HG03064 (cell line): ENCODE results near the gene SERPINA4.
"Not testable (repeated sequence)": the region's sequence is repeated elsewhere in the genome, so short reads cannot be mapped to it uniquely, and the experiment has no call there.

Source experiments
- ATAC-seq: cut with Tn5 transposase; IDR thresholded peaks from one replicate; pipeline ENCODE4 v1.9.1; 2021; ENCODE audit warnings: low read depth; ENCODE audit not compliant: unreplicated experiment

Gene SERPINA4

GRCh38 chr14:94564381-94564780, 3.1 kb downstream of the SERPINA4 start:
- no peak for ATAC-seq

DNA sequence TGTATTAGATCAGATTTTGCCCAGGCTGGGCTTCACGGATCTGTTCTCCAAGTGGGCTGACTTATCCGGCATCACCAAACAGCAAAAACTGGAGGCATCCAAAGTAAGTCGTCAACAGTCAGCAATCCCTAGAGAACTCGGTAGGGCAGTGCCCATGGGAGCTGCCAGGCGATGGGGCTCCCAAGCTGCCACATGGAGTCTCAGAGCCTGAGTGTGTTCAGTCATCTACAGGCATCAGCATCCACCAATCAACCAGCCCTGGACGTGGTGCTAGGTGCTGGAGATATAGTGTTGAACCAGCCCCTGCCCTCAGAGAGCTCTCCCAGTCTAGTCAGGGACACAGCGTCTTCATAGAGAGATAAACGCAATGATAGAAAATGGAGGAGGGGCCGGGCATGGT, 6.9 kb downstream of the SERPINA4 start:
- no peak for ATAC-seq

- no peak for ATAC-seq
These were observed 8.2 kb downstream of the SERPINA4 start for GRCh38 chr14:94569381-94570001.

- ATAC-seq: no peak
These were observed 8.8 kb downstream of the SERPINA4 start for GRCh38 chr14:94570002-94570400.

DNA sequence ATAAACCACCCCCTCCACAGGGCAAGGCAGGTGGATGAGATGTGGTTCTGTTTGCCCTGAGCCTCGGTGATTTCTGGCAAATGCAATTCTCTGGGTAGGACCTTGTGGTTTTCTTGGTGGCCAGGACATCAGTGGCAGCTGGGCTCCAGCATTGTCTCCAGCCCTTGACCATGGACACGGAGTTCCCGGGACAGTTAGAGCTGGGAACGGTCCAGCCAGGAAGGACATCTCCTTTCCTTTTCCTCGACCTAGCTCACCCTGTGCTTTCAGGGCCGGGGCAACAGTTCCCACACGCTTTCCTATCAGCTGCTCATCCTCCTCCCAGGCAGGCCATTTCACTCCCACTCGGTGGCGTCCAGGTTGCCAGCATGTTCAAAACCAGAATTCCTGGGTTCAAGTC, 9.2 kb downstream of the SERPINA4 start:
- ATAC-seq: no peak

DNA sequence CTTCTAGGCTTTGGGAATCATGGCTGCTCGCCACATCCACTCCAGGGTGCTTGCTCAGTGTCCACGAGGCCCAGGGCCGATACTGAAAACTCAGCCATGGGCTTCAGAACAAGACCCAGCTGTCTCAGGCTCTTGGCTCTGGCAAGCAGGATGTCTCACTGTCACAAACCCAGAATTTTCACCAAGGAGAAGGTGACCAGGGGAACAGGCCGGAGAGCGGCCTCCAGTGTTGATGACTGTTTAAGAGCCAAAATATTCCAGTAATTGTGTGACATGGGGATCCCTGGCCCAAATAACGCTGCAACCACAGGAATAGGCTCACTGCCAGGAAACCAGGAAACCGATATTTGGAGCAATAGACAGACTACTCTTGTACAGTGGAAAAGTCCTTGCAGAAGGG, 10.2 kb downstream of the SERPINA4 start:
- no peak for ATAC-seq

DNA sequence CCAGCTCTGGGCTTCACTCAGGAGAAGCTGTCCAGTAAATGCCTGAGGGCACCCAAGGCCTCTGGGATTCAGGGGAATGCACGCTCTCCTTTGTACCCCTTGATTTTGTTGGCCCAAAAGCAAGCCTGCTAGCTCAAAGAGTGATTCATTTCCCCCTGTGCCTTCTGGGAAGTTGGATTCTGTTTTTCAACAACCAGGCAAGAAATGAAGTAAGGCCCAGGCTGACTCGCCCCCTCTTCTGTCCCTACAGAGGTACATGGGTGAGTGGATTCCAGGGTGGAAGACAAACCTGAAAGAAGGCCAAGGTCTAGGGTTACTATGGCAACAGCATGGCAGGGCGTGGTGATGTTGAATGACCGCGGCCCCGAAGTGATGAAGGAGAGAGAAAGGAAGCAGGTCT, 10.7 kb downstream of the SERPINA4 start:
- ATAC-seq: no peak

DNA sequence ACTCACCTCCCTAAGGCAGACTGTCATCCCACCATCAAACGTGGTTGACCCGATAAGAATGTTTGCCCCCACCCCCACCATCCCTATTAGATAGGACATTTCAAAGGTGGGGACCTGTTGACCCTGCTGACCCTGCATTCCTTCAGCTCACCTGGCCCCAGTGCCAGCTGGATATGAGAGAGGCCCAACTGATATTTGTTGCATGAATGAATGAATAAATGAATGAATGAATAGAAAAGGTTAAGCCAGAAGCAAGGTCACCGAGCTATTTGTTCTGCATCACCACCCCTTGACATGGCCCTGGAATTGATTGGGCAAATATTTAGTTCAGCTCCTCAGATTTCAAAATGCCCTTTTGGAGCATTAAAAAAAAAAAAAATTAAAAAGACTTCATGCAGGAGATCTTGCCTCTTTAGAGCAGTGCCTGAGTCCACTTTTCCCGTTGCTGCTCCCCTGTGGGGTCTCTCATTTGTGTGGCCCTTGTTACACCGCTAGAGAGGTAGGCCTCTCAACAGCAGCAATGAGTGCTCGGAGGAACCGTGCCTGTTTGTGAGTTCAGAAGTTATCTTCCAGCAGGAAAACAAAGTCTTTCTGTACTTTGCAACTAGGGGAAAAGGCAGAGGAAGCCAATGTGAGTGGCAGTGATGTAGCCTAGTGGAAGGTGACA, 11.5 kb downstream of the SERPINA4 start:
- no peak for ATAC-seq

- ATAC-seq: no peak
These were observed 12.4 kb downstream of the SERPINA4 start for GRCh38 chr14:94573475-94574277.

- no peak for ATAC-seq
These were observed 13.1 kb downstream of the SERPINA4 start for GRCh38 chr14:94574336-94574735.

DNA sequence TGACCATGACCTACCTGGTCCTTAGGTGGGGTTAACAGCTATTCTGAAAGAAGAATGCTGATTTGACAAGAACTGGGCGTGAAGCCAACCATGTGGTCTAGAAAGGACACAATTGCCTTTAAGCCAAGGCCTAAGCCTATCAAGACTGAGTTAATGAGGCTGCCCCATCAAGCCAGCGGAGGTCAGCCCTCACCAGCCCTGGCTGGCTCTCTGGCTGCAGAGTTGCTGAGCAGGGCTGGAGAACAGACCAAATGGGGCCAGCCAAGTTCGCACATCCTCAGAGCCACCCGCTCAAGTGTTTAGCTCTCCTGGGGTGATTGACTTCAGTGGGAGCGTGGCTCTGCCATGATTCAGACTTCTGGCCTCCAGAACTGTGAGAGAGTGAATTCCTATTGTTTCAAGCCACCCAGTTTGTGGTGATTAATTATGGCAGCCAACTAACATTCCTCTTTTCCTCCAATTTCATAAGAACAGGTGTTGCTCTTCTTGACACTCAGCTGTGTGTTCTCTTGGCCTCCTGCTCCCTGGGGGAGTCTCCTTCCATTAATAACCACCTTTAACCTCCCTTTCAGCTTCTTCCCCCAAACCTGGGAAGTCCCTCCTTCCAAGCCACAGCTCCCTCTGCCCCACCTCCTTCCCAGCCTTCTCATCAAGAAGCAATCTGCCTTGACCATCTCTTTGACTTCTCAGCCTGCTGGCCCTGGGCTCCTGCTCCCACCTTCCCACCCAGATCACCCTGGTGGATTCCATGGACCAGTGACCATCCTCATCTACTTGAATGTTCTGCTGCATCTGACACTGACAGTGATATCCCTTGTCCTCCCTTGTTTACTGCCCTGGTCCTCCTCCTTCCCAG, 14.7 kb downstream of the SERPINA4 start:
- no peak for ATAC-seq

DNA sequence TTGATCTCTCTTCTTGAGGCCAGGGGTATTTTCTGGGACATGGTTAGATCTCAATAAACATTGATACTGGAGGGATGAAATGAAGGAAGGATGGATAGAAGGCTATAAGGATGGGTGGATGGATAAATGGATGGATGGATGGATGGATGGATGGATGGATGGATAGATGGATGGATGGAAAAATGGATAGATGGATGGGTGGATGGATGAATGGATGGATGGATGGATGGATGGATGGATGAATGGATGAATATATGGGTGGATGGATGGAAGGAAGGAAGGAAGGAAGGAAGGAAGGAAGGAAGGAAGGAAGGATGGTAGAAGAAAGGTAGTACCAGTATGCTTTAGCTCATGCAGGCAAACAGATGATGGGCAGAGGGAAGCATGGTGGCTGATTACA, 16.2 kb downstream of the SERPINA4 start:
- not testable (repeated sequence) for ATAC-seq

- ATAC-seq: no peak
These were observed 17.5 kb downstream of the SERPINA4 start for GRCh38 chr14:94578712-94579111.

DNA sequence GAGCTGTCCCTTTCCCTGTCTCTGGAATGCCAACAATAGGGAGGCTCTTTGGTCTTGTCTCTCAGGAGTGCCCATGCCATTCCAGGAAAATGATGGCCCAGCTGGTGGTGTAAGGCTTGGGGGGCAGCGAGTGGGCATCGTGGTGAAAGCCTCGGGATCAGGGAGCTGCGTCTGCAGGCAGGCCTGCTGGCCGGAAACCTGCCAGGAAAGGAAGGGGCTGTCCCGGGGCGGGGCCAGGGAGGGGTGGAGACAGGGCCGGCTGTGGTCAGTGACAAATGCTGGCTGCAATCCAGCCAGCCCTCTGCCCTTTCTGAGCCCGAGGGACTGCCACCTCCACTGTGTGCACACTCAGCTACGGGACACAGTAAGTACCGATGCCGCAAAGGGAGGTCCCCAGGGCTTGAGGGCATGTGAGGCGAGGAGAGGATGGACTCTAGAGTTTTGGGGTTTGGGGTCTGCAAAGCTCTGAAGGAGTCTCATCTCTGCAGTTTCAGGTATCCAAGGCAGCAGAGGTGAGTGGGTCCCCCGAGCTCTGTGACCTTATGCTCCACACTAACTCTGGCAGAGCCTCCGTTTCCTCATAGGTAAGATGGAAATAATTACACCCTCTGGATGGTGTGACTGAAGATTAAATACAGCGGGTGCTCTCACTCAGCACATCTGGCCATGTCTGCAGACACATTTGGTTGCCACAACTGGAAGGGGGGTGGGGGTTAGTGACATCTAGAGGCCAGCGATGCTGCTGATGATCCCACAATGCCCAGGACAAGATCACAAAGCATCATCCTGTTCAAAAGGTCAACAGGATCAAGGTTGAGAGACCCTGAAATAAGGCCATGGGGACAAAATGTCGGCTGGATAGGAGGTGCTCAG, 20.1 kb downstream of the SERPINA4 start, which contains the start of gene SERPINA5:
SERPINA5 (plus strand) TSS at position 300 of the 873 bp plus-strand sequence. CDS start 5,937 bp downstream, outside the sequence.
- ATAC-seq: no peak

DNA sequence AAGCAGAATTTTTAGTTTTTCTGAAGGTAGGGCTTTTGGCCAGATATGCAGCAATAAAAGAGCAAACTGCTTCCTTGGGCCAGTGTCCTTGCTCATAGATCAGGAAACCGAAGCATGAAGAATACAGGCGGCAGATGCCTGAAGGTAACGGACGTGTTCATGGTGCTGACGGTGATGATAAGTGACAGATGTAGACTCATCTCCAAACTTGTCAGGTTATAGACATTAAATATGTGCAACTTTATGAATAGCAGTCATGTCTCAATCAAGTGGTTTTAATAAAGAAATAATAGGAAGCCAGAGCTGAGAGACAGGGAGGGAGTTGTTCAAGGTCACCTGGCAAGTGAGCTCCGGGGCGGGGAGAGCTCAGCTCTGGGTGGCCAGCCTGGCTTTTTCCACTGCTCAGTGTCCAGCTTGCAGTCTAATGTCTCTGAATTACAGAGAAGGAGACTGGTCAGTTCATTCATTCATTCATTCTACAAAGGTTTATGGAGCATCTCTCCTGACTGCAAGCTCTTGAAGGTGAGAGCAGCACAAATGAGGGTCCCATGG, 21.0 kb downstream of the SERPINA4 start:
- ATAC-seq: no peak

DNA sequence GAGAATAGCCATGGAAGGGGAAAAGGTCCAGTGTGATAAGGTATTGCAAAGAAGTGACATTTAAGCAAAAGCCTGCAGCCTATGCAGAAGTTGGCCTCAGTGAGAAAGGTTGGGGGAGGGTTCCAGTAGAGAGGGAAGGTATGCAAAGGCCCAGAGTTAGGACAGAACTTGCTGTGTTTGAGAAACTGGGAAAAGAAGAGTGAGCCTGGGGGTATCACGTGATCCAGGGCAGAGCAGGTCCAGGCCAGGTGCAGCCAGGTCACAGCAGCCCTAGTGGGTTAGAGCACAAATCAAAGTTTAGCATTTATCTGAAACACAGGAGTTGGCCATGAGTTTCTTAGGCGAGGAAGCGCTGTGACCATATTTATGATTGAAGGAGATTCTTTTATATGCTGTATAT, 21.6 kb downstream of the SERPINA4 start:
- ATAC-seq: no peak

GRCh38 chr14:94583557-94583956, 22.3 kb downstream of the SERPINA4 start:
- no peak for ATAC-seq

- no peak for ATAC-seq
These were observed 23.5 kb downstream of the SERPINA4 start for GRCh38 chr14:94584591-94585280.

DNA sequence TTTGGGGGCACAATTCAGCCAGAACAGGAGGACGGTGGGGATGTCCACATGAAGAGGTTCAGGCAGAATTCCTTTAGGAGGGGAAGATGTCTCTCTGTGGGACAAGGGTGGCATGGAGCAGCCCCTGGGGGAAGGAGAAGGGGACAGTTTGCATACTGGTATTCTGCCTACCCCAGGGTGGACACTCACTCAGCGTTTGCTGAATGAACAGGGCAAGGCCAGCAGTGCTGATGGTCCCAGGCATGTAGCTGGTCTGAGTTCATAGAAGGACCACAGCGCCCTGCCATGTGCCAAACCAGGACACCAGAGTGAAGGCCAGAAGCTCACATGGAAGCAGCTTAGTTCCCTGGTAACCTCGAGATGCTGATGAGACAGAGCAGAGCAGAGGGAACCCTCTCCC, 25.4 kb downstream of the SERPINA4 start:
- no peak for ATAC-seq
